Endothelial cell of umbilical vein (primary cell): ENCODE results near the gene RGSL1. TPM values are rescaled to one million over a fixed set of nuclear protein-coding genes. Genes with fewer than 3 reads are reported as not detected.

Source experiments
- BruUV-seq: library from RNA; stranded (reverse); fragments of 400-500 nt; replicated peaks from 2 replicates; lab custom pipeline; 2021; lab: Mats Ljungman, UMichigan
- CTCF ChIA-PET: fragments of 300-600, 350-600 bp; sonication (Branson Sonifier 250); formaldehyde crosslinking; loops from one replicate; lab custom pipeline; 2021; ENCODE audit warnings: antibody characterized with exemption, inconsistent platforms; lab: Charles Lee
- POLR2A ChIA-PET: fragments of 300-600, 350-600 bp; sonication (Branson Sonifier 250); formaldehyde crosslinking; loops from one replicate; lab custom pipeline; 2021; ENCODE audit warnings: antibody characterized with exemption, inconsistent platforms; lab: Charles Lee
- DNase-seq: peaks from one replicate; pipeline ENCODE4 v3.0.0-alpha.2; 2011; ENCODE audit warnings: low read depth, low spot score
- FAIRE-seq: peaks from 2 replicates; lab custom pipeline; 2011; peaks lifted over from hg19 to GRCh38; lab: Jason Lieb, UNC
- H2AFZ ChIP-seq: 2 replicates; pipeline ENCODE4 v1.6.0; 2012; ENCODE audit warnings: low read depth, low read length, control low read depth, inconsistent platforms
- H3K27ac ChIP-seq: 2 replicates; pipeline ENCODE4 v1.5.1; 2011; ENCODE audit warnings: low read depth, mild to moderate bottlenecking, control low read depth, low read length, moderate library complexity; ENCODE audit not compliant: insufficient read depth
- H3K27me3 ChIP-seq, 2 experiments: 2 replicates each; pipeline versions ENCODE4 v1.6.0 to v1.6.1; 2011; ENCODE audit warnings: low read length in 2 of 2, mixed read lengths in 1 of 2; ENCODE audit not compliant: control insufficient read depth in 2 of 2, insufficient read depth in 2 of 2
- H3K36me3 ChIP-seq, 2 experiments: 2 replicates in 1 of 2; 3 replicates in 1 of 2; pipeline ENCODE4 v1.5.1; 2011; ENCODE audit warnings: low read length in 2 of 2, mild to moderate bottlenecking in 1 of 2, moderate library complexity in 1 of 2; ENCODE audit not compliant: control insufficient read depth in 2 of 2, insufficient read depth in 2 of 2; ENCODE audit errors: extremely low read depth in 1 of 2
- H3K4me1 ChIP-seq: 3 replicates; pipeline ENCODE4 v1.5.1; 2011; ENCODE audit warnings: mild to moderate bottlenecking, low read length; ENCODE audit not compliant: control insufficient read depth, insufficient read depth; ENCODE audit errors: extremely low read depth
- H3K4me2 ChIP-seq: 2 replicates; pipeline ENCODE4 v1.6.1; 2011; ENCODE audit warnings: low read length, control low read depth, mixed read lengths; ENCODE audit not compliant: insufficient read depth
- H3K4me3 ChIP-seq, 3 experiments: fragments of 200-600 bp in 1 of 3; sonication (generic), shearing (Covaris generic) in 1 of 3; replicated peaks in 1 of 3; 2 replicates each; pipeline ENCODE4 v1.5.1; 2011 to 2016; ENCODE audit warnings: control low read depth in 3 of 3, low read length in 3 of 3, mild to moderate bottlenecking in 2 of 3, inconsistent platforms in 1 of 3, low read depth in 1 of 3, moderate library complexity in 1 of 3; ENCODE audit not compliant: insufficient read depth in 1 of 3
- H3K79me2 ChIP-seq: 2 replicates; pipeline ENCODE4 v1.6.0; 2012; ENCODE audit warnings: low read length, inconsistent platforms; ENCODE audit not compliant: control insufficient read depth, insufficient read depth
- H3K9ac ChIP-seq: replicated peaks from 2 replicates; pipeline ENCODE3; 2011; ENCODE audit warnings: low read length, control low read depth; ENCODE audit not compliant: insufficient read depth; ENCODE audit errors: extremely low read depth
- H3K9me1 ChIP-seq: replicated peaks from 3 replicates; pipeline ENCODE4 v1.6.0; 2011; ENCODE audit warnings: mild to moderate bottlenecking, low read length; ENCODE audit not compliant: control insufficient read depth, insufficient read depth; ENCODE audit errors: extremely low read depth
- H3K9me3 ChIP-seq: replicated peaks from 2 replicates; pipeline ENCODE4 v1.5.1; 2012; ENCODE audit warnings: low read length, inconsistent platforms; ENCODE audit not compliant: control insufficient read depth, insufficient read depth
- H4K20me1 ChIP-seq: replicated peaks from 2 replicates; pipeline ENCODE3; 2011; ENCODE audit warnings: mild to moderate bottlenecking, low read length; ENCODE audit not compliant: control insufficient read depth, insufficient read depth; ENCODE audit errors: extremely low read depth
- CTCF ChIP-seq, 2 donors: IDR thresholded peaks; 1 replicate in 1 of 2; 2 replicates in 1 of 2; pipeline ENCODE4 v1.5.1; 2011; ENCODE audit warnings: low read length in 2 of 2, mild to moderate bottlenecking in 2 of 2, moderate library complexity in 2 of 2, control low read depth in 1 of 2, inconsistent platforms in 1 of 2, low read depth in 1 of 2; ENCODE audit not compliant: insufficient read depth in 1 of 2; ENCODE audit errors: extremely low read depth in 1 of 2
- EZH2 ChIP-seq: IDR thresholded peaks from 2 replicates; pipeline ENCODE4 v1.6.1; 2012; ENCODE audit warnings: borderline replicate concordance, low read depth, mild to moderate bottlenecking, moderate library complexity, low read length, inconsistent platforms; ENCODE audit not compliant: severe bottlenecking
- FOS ChIP-seq: IDR thresholded peaks from 2 replicates; pipeline ENCODE4 v1.6.1; 2011; ENCODE audit warnings: mild to moderate bottlenecking, low read length, moderate library complexity, borderline replicate concordance; ENCODE audit not compliant: insufficient read depth
- GATA2 ChIP-seq: IDR thresholded peaks from 2 replicates; pipeline ENCODE4 v1.7.0; 2011; ENCODE audit warnings: low read depth, mild to moderate bottlenecking, moderate library complexity, mixed read lengths, low read length; ENCODE audit not compliant: insufficient read length, insufficient read depth
- JUN ChIP-seq: IDR thresholded peaks from 2 replicates; pipeline ENCODE4 v1.6.1; 2011; ENCODE audit warnings: borderline replicate concordance, low read depth; ENCODE audit not compliant: insufficient read length, insufficient read depth
- MAX ChIP-seq: IDR thresholded peaks from 2 replicates; pipeline ENCODE4 v1.6.1; 2011; ENCODE audit not compliant: insufficient read depth, insufficient read length
- MYC ChIP-seq: IDR thresholded peaks from one replicate; pipeline ENCODE4 v1.6.1; 2011; ENCODE audit warnings: mild to moderate bottlenecking, low read depth, low read length
- POLR2A ChIP-seq: IDR thresholded peaks from 2 replicates; pipeline ENCODE4 v1.6.1; 2012; ENCODE audit warnings: low read depth, mild to moderate bottlenecking, control low read depth, low read length
- POLR2AphosphoS5 ChIP-seq: IDR thresholded peaks from 2 replicates; pipeline ENCODE4 v1.6.1; 2012; ENCODE audit warnings: low read depth, mild to moderate bottlenecking, control low read depth, low read length, moderate library complexity; ENCODE audit not compliant: insufficient read depth
- dilution Hi-C: fragments of 300-500 bp; cut with MboI; formaldehyde crosslinking; loops from one replicate; pipeline ENCODE4 v1.15.0; 2019; ENCODE audit warnings: low sequenced_read_pairs; ENCODE audit not compliant: extremely low pct_ligation_motif_present
- intact Hi-C: fragments of 100-400 bp; cut with micrococcal nuclease; formaldehyde crosslinking; loops from one replicate; pipeline ENCODE4 v1.10.0; 2022
- polyA plus RNA-seq, 4 experiments: library from polyadenylated mRNA; depleted of rRNA in 3 of 4; stranded (reverse) in 3 of 4; unstranded in 1 of 4; fragments of >200 nt; gene quantifications; 2 replicates each; pipeline versions ENCODE4 v1.2.1 to v1.2.3, GENCODE V29; 2011 to 2012; ENCODE audit warnings: missing spikeins in 1 of 4
- total RNA-seq: library from RNA; stranded (reverse); gene quantifications from 2 replicates; pipeline ENCODE4 v1.2.3, GENCODE V29; 2021

The RGSL1 gene
- total and polyA plus RNA-seq, 2 donors (not counting 3 experiments of a cell fraction or from before 2014, with no cell fraction given), result not detected

GRCh38 chr1:182567629-182568028 lies 117.7 kb downstream of the RGSL1 start:
- Histone ChIP-seq H2AFZ (no peak overlapping the region), H4K20me1 (no peaks in the 10 kb centered on the region), H3K9me1 (no peaks in the 10 kb centered on the region), H3K4me3 (no peak overlapping the region), H3K9ac (no peak overlapping the region), H3K4me1 (no peaks in the 10 kb centered on the region), H3K36me3 (no peaks in the 10 kb centered on the region), H3K27ac (no peak overlapping the region), H3K27me3 (no peaks in the 10 kb centered on the region), H3K9me3 (no peaks in the 10 kb centered on the region), H3K4me2 (no peak overlapping the region), H3K79me2 (no peaks in the 10 kb centered on the region)
- POLR2A ChIA-PET, result no interaction called here
- no peak for FAIRE-seq
- CTCF ChIA-PET, result interaction anchor here (0.8 to 0.9 kb wide), 2 partner anchors 49 to 425 kb away, joined by 3 read pairs; no protein-coding TSS in a partner anchor
- DNase-seq, result no peak
- dilution Hi-C loops, result no loop called here
- BruUV-seq, result no TSS peak
- intact Hi-C loops, result no loop called here
- TF ChIP-seq CTCF (IDR thresholded peaks at IDR 0.05; ENCODE audit: extremely low read depth in 1 of 2, insufficient read depth in 1 of 2, low read depth in 1 of 2, low read length in 2 of 2), result no peak
- no peak for TF ChIP-seq JUN
- no peak for TF ChIP-seq FOS
- TF ChIP-seq GATA2, result no peak
- TF ChIP-seq MAX, result no peak
- TF ChIP-seq POLR2AphosphoS5, result no peak
- no peak for TF ChIP-seq EZH2
- no peak for TF ChIP-seq POLR2A
- TF ChIP-seq MYC, result no peak
